Femur (tissue), 1 donor: ENCODE measurements around the gene TBPL1.

Source experiments
- DNase-seq: peaks from one replicate; pipeline ENCODE4 v3.0.0-alpha.2; 2017

The TBPL1 gene

DNA sequence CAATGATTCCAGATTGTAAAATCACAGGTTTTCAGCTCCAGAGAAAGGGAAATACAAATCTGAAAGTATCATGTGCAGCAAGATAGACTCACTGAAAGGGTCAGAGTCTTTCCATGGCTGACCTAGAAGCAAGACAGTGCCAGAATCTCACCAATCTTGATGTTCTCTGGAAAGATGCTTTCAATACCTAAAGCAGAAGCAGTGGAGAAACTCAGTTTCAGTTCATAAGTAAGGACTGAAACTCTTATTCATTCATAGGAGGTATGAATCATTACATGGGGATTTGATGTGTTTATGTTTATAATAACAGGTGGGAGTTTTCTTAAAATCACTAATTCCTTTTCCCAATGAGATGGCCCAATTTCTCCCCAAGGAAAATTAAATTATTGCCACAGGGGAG is 56.9 kb downstream of the TBPL1 start:
- DNase-seq = no peak

GRCh38 chr6:134010400-134010799 is 57.4 kb downstream of the TBPL1 start:
- DNase-seq = no peak

GRCh38 chr6:134010974-134011373 is 58.0 kb downstream of the TBPL1 start:
- DNase-seq = no peak

- no peak for DNase-seq
These were observed 61.6 kb downstream of the TBPL1 start for GRCh38 chr6:134014588-134015137.

DNA sequence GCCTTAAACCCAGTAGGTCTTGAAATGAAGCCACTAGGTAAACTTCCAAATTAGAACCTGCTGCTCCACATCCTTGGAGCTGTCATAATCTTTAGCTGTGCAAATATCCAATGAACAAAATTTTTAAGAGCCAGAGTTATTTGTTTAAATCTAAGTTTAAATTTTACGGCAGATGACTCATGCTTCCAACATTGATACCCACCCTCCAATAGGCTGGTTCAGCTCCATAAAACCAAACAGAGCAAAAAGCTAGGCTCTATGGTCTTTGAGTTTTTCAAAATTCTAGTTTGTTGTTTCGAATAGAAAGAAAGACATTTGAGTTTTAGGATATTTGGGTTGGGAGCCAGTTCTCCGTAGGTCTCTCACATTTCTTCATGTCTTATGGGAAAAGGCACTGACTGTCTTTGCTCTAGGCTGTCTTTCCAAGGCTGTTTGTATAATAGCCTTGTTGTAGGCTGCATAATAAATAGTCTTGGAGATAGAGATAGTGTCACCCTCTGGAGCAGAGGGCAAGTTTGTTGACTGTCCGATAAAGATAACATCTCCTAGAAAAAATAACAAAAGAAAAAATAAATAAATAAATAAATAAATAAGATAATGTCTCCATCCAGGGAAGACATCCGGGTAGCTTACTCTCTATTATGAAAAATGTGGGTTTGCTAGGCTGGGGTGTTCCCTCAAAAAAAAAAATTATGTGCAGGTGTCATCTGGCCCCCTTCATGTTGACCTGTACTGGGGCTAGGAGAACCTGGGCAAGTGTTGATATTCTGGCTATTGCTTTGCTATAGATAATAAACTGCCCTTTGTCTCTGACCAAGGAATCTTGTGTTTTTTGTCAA is 62.9 kb downstream of the TBPL1 start:
- no peak for DNase-seq

GRCh38 chr6:134016558-134016814 is 63.5 kb downstream of the TBPL1 start:
- no peak for DNase-seq

DNA sequence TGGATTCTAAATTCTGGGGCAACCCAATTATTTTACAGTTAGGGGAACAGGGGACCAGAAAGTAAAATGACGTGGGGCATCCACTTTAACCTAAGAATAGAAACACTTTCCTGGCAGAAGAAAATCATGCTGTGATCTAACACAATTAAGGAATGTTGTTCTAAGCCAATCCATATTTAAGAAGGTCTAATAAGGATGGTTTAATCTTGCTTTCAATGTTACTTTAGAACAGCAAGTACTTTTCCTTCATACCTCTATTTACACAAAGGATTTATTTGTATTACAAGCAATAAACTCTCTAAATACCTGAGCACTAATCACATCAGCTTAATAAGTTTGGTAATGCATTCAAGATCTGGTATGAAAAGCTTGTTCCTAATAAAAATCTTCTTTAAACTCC is 67.0 kb downstream of the TBPL1 start:
- no peak for DNase-seq

DNA sequence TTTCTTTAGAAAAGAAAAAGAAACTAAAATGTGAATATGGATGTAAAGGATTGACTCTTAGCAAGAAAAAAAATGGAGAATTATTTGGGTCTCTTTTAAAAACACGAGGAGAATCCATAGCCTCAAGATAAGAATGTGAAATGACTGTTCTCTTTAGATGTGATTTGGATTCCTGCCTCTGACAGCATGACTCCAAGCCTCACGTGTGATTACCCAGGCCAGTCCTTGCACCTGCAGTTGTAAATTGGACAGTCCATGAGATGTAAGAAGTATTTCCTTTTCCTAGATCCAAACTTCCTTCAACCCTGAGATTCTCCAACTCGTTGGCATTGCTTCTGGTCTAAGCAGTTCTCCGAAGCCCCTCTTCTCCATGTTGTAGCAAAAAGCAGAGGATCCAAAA is 67.5 kb downstream of the TBPL1 start:
- no peak for DNase-seq

GRCh38 chr6:134020968-134021367 is 67.9 kb downstream of the TBPL1 start:
- no peak for DNase-seq

DNA sequence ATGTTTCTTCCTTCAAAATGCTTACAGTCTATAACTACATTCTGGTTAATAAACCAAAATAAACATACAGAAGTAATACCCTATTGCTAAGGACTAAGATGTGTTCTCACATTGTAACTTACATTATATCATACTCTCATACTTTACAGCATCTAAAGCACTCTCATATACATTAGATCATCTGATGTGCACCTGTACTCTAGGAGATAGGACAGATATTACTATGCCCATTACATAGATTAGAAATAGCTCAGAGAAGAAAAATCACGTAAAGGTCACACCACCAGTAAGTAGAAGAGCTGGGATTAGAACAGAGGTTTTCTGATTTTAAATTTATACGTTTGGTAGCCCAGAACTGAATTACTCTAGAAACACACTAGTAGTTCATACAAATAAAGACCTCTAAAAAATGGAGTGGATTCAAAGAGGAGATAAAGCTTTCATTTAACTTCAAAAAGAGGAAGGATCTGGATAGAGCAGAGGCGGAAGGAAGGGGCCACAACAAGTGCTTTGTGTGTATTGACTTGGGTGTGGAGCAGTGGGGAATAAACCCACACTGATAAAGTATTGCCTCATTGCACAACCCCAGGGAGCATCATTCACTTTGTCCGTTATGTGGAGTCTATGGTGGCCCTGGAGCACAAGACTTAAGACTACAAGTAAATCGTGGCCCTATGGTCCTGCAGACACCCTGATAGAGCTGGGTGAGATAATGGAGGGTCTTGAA is 68.5 kb downstream of the TBPL1 start:
- no peak for DNase-seq

DNA sequence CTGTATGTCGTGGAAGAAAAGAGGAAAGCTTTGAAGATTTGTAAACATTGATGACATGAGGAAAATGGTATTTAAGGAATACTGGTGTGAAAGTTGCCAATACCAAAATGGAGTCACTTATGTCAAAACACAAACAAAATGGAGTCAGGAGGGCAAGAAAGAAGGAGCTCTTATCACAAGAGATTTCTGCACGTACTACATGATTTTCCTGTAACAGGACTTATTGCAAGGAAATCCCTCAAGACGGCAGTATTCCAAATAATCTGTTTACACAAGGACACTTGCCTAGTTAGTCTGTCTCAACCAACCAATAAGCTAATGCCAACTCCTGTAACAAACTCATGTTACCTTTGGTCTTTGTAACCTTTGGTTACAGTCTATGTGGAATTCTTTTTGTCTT is 69.6 kb downstream of the TBPL1 start:
- DNase-seq = no peak

GRCh38 chr6:134026597-134026996 is 73.6 kb downstream of the TBPL1 start:
- DNase-seq = no peak

DNA sequence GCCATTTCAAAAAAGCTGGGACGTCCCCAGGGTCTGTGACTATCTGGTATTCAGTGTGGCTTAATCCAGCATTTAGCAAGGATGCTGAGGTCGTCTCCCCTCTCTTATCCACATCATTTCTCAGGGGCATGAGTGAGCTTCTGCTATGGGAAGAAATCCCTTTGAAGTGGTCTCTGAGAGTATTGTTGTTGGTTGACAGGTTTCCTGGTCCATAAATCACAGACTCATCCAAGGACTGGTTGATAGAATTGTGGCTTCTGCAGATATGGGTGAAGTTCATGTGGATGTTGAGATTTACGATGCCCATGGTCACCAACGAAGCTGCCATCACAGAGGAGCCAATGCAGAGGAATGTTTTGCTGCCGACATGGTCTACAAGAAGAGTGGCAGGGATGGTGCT is 75.4 kb downstream of the TBPL1 start:
- no peak for DNase-seq

DNA sequence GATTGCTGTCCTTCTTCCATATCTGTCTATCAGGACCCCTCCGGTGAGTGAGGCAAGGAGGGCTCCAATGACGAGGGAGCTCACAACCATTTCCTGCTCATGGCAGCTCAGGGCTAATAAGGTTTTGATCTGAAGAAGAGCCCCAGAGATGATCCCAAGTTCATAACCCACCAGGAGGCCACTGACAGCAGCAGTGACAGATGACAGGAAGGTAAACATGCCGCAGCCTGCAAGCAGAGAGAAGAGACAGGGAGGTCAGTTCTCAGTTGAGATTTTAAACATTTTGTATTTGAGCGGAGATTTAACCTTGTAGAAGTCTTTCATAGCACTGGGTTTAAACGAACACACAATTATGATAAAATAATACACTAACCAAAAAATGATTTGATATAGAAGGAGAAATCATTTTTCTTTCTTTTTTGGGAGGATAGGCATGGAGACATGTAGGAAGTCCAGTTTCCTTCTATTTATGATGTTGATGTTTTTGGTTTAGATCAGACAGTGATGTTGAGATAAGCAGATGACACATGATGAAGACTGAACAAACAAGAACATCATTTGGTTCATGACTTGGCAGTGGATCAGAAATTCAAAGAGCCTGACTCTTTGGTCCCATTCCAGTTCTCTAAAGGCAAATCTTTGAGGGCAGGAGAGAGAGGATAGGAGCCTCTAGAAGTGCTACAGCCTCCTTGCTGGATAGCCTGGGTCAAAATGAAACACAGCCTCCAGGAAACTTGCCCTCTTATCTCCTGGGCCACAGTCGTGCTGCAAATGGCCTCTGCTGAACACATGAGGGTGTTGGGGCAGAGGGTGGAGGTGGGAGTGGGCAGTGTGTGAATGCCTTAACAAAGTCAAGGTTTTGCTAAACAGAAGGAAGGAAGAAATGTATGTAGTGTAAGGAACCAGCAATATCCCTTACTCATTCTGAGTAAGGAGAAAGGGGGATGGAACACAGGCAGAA is 76.8 kb downstream of the TBPL1 start:
- no peak for DNase-seq

DNA sequence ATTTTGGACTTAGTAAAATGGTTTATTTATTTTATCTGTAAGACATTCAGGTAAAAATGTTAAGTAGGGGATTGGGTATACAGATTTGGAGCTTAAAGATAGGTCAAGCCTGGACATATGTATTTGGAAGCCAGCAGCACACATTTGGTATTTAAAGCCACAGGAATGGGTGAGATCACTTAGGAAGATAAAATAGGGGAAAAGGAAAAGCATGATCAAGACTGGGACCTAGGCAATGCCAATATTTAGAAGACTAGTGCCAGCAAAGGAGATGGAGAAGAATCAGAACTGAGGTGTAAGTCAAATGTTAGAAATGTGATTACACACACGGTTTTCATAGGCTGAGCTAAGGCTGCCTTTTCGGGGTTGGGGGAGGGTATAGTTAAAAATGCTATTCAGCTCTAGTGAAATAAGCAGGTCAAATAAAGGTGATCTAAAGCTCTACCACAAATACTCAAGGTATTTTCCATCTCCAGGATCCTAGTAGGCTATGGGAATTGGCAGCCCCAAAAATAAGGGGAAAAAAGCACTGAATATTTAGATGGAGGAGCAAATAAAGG is 78.8 kb downstream of the TBPL1 start:
- DNase-seq = no peak

DNA sequence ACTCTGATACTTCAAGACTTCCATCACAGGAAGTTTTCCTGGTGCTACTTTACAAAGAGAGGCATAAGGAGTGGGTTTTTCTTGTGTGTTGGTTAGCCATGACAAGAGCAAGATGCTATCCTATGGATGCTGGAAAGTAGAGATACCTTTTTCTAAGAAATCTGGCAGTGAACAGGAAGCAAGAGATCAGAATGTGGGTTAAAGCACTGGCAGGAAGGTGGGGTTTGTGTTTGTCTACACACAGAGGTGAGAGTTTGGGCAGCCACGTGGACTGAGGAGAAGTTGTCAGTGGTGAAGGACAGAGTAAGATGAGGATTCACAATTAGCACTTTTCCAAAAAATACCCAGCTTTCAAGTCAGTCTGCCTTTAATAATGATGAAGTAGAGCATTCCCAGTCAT is 81.5 kb downstream of the TBPL1 start:
- DNase-seq = no peak

DNA sequence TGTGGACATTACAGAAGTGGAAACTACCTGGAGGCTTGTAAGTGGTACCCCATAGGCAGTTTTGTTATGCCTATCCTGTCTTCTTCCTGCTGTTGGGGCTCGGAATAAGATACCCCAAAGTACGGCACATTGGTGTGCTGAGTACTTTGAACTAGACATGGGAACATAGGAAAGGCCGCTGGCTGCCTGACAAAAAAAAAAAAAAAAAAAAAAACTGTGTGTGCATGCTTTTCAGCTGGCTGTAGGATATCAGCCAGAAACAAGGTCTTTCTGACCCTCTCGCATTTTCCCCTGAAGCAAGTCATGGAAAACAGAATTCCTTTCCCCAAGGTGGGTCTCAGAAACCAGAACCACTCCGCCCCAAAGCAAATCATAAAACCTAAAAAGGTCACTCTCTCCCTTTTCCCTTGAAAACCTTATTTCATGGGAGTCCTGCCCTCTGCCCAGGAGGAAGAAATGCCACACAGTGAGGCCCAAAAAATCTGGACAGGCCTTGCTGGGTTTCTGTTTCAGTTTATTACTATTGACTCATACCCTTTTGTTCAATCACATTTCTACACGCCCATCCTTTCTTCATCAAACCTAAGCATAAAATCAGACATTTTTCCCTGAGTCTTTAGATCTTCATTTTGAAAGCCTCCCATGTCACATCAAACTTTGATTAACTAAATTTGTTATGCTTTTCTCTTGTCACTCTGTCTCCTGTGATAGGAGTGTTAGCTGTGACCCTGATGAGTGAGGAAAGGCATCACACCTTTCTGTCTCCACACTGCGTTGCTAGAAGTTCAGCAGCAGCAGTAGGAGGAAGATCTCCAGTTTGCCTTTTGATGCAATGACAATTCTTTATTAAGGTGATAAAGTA is 82.2 kb downstream of the TBPL1 start:
- DNase-seq = no peak

GRCh38 chr6:134035823-134036296 is 82.8 kb downstream of the TBPL1 start:
- no peak for DNase-seq

- DNase-seq = no peak
These were observed 86.1 kb downstream of the TBPL1 start for GRCh38 chr6:134039116-134039515.
